Lung (tissue), 12 donors: ENCODE results near the gene AKAP8L. TPM values are rescaled to one million over a fixed set of nuclear protein-coding genes. Genes with fewer than 3 reads are reported as not detected.

Experiments
- ATAC-seq: fragments of 200-7000 bp; cut with Tn5 transposase; one replicate; pipeline ENCODE4 v1.9.1; 2020; ENCODE audit warnings: moderate number of reproducible peaks; ENCODE audit not compliant: insufficient read depth, low FRiP score
- DNase-seq, 3 donors: peaks; one replicate each; pipeline ENCODE4 v3.0.0-alpha.2; 2013 to 2017
- H3K27ac ChIP-seq, 2 donors: one replicate each; pipeline ENCODE4 v1.5.1; 2013; ENCODE audit warnings: mild to moderate bottlenecking in 2 of 2, moderate library complexity in 2 of 2, control low read depth in 1 of 2, inconsistent platforms in 1 of 2, low read depth in 1 of 2, low read length in 1 of 2
- H3K27me3 ChIP-seq, 3 donors: one replicate each; pipeline ENCODE4 v1.5.1; 2013; ENCODE audit warnings: low read length in 2 of 3; ENCODE audit not compliant: control insufficient read depth in 3 of 3, insufficient read depth in 3 of 3
- H3K36me3 ChIP-seq, 4 donors: one replicate each; pipeline ENCODE4 v1.5.1; 2013; ENCODE audit warnings: low read length in 4 of 4, mild to moderate bottlenecking in 1 of 4, moderate library complexity in 1 of 4; ENCODE audit not compliant: control insufficient read depth in 4 of 4, insufficient read depth in 4 of 4
- H3K4me1 ChIP-seq, 5 donors: one replicate each; pipeline ENCODE4 v1.5.1; 2013; ENCODE audit warnings: low read length in 5 of 5, mild to moderate bottlenecking in 2 of 5, moderate library complexity in 1 of 5; ENCODE audit not compliant: control insufficient read depth in 5 of 5, insufficient read depth in 5 of 5
- H3K4me3 ChIP-seq: one replicate; pipeline ENCODE4 v1.5.1; 2013; ENCODE audit warnings: mild to moderate bottlenecking, control low read depth, moderate library complexity
- H3K9ac ChIP-seq, 2 donors: one replicate each; pipeline ENCODE4 v1.5.1; 2013; ENCODE audit warnings: low read length in 2 of 2, control low read depth in 1 of 2; ENCODE audit not compliant: insufficient read depth in 1 of 2
- H3K9me3 ChIP-seq, 4 donors: one replicate each; pipeline ENCODE4 v1.5.1; 2013; ENCODE audit warnings: low read length in 3 of 4, mild to moderate bottlenecking in 1 of 4, moderate library complexity in 1 of 4; ENCODE audit not compliant: control insufficient read depth in 4 of 4, insufficient read depth in 3 of 4
- WGBS, 2 donors: extraction: QIAGEN DNeasy Blood & Tissue Kit; methylation state at CpG; one replicate each; pipeline ENCODE4 v1.1.7; 2013; 5-methylcytosine and 5-hydroxymethylcytosine counted together
- polyA plus RNA-seq, 2 donors: library from polyadenylated mRNA; stranded (reverse); fragments of 200-250 nt; gene quantifications; one replicate each; pipeline ENCODE4 v1.2.1, GENCODE V29; 2013
- total RNA-seq, 2 donors: library from RNA; depleted of rRNA in 1 of 2; stranded (reverse); fragments of >200 nt in 1 of 2; gene quantifications; one replicate each; pipeline ENCODE4 v1.2.1, GENCODE V29; 2014 to 2021
- TF ChIP-seq, protein P1 (sequence below): IDR thresholded peaks from 2 replicates; pipeline ENCODE4 v1.5.1; 2012; ENCODE audit warnings: mild to moderate bottlenecking; ENCODE audit errors: control extremely low read depth, extremely low read depth
- donor health status: control.
- donor health status: control.
- donor health status: Bipolar disorder and iron deficiency.
- donor health status: healthy.
- donor health status: DM: yes; HTN: yes; CAD: no.

Gene AKAP8L
- total and polyA plus RNA-seq, 4 donors, result 52.5 to 118 (median 80.2) TPM

DNA sequence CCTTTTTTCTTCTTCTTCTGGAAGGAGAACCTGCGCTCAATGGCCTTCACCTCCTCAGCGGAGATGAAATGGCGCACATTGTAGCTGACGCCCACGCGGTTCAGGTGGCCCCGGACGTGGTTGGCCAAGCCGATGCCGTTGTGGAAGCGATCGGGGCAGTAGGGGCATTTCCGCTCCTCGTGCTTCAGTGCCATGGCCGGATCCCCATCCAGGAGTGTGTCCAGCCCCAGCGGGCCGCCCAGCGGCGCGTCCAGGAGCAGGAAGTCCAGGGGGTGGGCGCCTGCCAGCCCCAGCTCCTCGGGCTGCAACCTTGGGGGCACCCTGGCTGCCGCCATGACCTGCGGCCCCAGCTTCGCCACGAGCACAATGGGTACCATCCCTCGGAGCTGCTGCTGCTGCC, 19.8 kb upstream of the AKAP8L start:
- Histone ChIP-seq H3K4me1 (peaks cover 0 to 3% (median 0%) of the 10 kb centered on the region in 5 donors), H3K9me3 (no peaks in the 10 kb centered on the region), H3K36me3 (peaks cover 0 to 4% (median 0%) of the 10 kb centered on the region in 4 donors), H3K27ac (no peak overlapping the region), H3K27me3 (no peaks in the 10 kb centered on the region), H3K4me3 (no peak overlapping the region), H3K9ac (no peak overlapping the region)
- ATAC-seq (no peak), DNase-seq (no peak)
- TF ChIP-seq, protein P1, sequence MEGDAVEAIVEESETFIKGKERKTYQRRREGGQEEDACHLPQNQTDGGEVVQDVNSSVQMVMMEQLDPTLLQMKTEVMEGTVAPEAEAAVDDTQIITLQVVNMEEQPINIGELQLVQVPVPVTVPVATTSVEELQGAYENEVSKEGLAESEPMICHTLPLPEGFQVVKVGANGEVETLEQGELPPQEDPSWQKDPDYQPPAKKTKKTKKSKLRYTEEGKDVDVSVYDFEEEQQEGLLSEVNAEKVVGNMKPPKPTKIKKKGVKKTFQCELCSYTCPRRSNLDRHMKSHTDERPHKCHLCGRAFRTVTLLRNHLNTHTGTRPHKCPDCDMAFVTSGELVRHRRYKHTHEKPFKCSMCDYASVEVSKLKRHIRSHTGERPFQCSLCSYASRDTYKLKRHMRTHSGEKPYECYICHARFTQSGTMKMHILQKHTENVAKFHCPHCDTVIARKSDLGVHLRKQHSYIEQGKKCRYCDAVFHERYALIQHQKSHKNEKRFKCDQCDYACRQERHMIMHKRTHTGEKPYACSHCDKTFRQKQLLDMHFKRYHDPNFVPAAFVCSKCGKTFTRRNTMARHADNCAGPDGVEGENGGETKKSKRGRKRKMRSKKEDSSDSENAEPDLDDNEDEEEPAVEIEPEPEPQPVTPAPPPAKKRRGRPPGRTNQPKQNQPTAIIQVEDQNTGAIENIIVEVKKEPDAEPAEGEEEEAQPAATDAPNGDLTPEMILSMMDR, result no peak
- WGBS, 2 donors, result 96% methylated on average over 27 of the region's 27 CpGs

DNA sequence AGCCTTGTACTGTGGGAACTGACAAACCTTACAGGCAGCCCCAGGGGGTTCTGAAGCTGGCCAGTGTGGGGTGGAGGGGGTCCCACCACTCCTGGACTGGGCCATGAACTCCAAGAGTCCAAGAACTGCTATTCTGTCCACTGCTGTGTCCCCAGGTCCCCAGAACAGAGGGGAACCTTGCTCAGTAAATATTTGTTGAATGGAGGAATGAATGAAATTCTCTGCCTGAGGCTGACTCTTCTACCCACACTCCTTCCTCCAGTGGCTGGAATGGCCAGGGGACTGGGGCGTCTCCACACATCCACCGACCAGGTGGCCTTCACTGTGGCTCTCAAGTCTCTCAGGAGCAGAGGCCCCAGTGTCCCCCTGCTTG, 19.3 kb upstream of the AKAP8L start:
- peak overlapping the region in 1 of 2 donors; percentile 3 for H3K27ac ChIP-seq
- TF ChIP-seq, protein P1, result no peak
- H3K4me3 ChIP-seq, result no peak overlapping the region
- H3K9ac ChIP-seq, result no peak overlapping the region
- peaks cover 0 to 4% (median 3%) of the 10 kb centered on the region in 5 donors for H3K4me1 ChIP-seq
- H3K27me3 ChIP-seq, result no peaks in the 10 kb centered on the region
- ATAC-seq (no peak), DNase-seq (no peak)
- H3K9me3 ChIP-seq, result no peaks in the 10 kb centered on the region
- 85 to 88% methylated on average over 2 of the region's 2 CpGs for WGBS, 2 donors
- H3K36me3 ChIP-seq, result peaks cover 0 to 4% (median 0%) of the 10 kb centered on the region in 4 donors

DNA sequence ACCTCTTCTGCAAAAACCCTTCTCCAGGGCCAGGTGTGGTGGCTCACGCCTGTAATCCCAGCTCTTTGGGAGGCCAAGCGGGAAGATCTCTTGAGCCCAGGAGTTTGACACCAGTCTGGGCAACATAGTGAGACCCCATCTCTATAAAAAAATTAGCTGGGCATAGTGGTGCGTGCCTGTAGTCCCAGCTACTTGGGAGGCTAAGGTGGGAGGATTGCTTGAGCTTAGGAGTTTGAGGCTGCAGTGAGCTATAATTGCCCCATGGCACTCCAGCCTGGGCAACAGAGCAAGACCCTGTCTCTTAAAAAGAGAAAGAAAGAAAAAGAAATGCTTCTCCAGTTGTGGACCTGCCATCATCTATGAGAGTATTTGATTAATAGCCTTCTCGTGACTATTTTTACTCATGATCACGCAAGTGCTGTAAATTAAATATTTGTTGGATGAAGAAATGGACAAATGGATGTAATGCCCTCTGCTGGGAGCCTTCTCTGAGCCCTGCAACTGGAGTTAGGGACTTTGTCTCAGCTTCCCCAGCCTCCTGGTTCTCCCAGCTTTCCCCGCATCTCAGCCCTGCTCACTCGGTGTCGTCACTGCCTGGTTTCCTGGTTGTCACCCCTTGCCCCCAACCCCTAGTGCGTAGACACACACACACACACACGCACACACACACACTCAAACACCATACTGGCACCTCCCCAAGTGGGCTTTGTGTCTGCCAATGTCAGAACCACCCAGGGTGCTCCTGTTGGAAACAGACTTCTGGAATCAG, 18.8 kb upstream of the AKAP8L start:
- TF ChIP-seq, protein P1, result no peak
- H3K9me3 ChIP-seq, result no peaks in the 10 kb centered on the region
- H3K9ac ChIP-seq, result no peak overlapping the region
- H3K4me1 ChIP-seq, result peaks cover 0 to 4% (median 3%) of the 10 kb centered on the region in 5 donors
- 74 to 83% methylated on average over 10 of the region's 10 CpGs for WGBS, 2 donors
- H3K4me3 ChIP-seq, result no peak overlapping the region
- peak overlapping the region in 1 of 2 donors; percentile 3 for H3K27ac ChIP-seq
- no peak for ATAC-seq
- H3K27me3 ChIP-seq, result no peaks in the 10 kb centered on the region
- H3K36me3 ChIP-seq, result peaks cover 0 to 4% (median 0%) of the 10 kb centered on the region in 4 donors
- DNase-seq, result peak in 1 of 3 donors; percentile 20
